ENCODE measurements around the gene TAF10.
A peak's percentile ranks its signal among the peaks of the same experiment; 100 is the strongest.

Gene TAF10

GRCh38 chr11:6612213-6613041 lies at the start of gene TAF10:
Gene TAF10, minus strand, starts transcription at chr11:6612216. Its CDS starts 27 bp downstream, at chr11:6612189.
- peak; percentile 87 for DNase-seq

- no peak for DNase-seq
These were observed 48.7 kb upstream of the TAF10 start for GRCh38 chr11:6660712-6661111.

GRCh38 chr11:6658647-6659046 lies 46.6 kb upstream of the TAF10 start:
- no peak for DNase-seq

GRCh38 chr11:6657346-6657745 lies 45.3 kb upstream of the TAF10 start:
- no peak for DNase-seq

- DNase-seq = no peak
These were observed 44.9 kb upstream of the TAF10 start for GRCh38 chr11:6656936-6657335.

- no peak for DNase-seq
These were observed 44.5 kb upstream of the TAF10 start for GRCh38 chr11:6656584-6656915.

- DNase-seq = peak; percentile 10
These were observed 44.0 kb upstream of the TAF10 start, which contains the start of gene DCHS1 for GRCh38 chr11:6655790-6656583. Gene DCHS1, minus strand, starts transcription at chr11:6655809. Its CDS starts 14,196 bp downstream, at chr11:6641613.

- no peak for DNase-seq
These were observed 43.2 kb upstream of the TAF10 start for GRCh38 chr11:6655020-6655789.

GRCh38 chr11:6654281-6655019 lies 42.4 kb upstream of the TAF10 start:
- DNase-seq = no peak

- no peak for DNase-seq
These were observed 41.6 kb upstream of the TAF10 start for GRCh38 chr11:6653656-6654055.

- no peak for DNase-seq
These were observed 41.1 kb upstream of the TAF10 start for GRCh38 chr11:6653097-6653496.

- no peak for DNase-seq
These were observed 40.2 kb upstream of the TAF10 start for GRCh38 chr11:6652182-6652581.

- no peak for DNase-seq
These were observed 39.0 kb upstream of the TAF10 start for GRCh38 chr11:6650980-6651379.

GRCh38 chr11:6650104-6650503 lies 38.1 kb upstream of the TAF10 start:
- DNase-seq = no peak

GRCh38 chr11:6648501-6648900 lies 36.5 kb upstream of the TAF10 start:
- DNase-seq = no peak

- no peak for DNase-seq
These were observed 35.8 kb upstream of the TAF10 start for GRCh38 chr11:6647836-6648235.

- no peak for DNase-seq
These were observed 35.1 kb upstream of the TAF10 start for GRCh38 chr11:6646918-6647679.

GRCh38 chr11:6646576-6646917 lies 34.5 kb upstream of the TAF10 start:
- no peak for DNase-seq

GRCh38 chr11:6646071-6646470 lies 34.1 kb upstream of the TAF10 start:
- DNase-seq = no peak

- no peak for DNase-seq
These were observed 30.9 kb upstream of the TAF10 start for GRCh38 chr11:6642957-6643356.

GRCh38 chr11:6640985-6641701 lies 29.1 kb upstream of the TAF10 start:
- DNase-seq = no peak
